Immature natural killer cell (primary cell): ENCODE results near the gene RGL2. TPM values are rescaled to one million over a fixed set of nuclear protein-coding genes. Genes with fewer than 3 reads are reported as not detected.

Experiments
- DNase-seq, 3 donors: peaks; one replicate each; pipeline ENCODE4 v3.0.0; 2022; ENCODE audit warnings: mixed read lengths in 1 of 3
- H3K27ac Mint-ChIP-seq, 6 donors: one replicate each; pipeline ENCODE4 v1.8.0; 2020; ENCODE audit warnings: mixed read lengths in 6 of 6, mild to moderate bottlenecking in 5 of 6, inconsistent platforms in 4 of 6, moderate library complexity in 3 of 6
- H3K27me3 Mint-ChIP-seq, 3 donors: one replicate each; pipeline ENCODE4 v1.8.0; 2020 to 2021; ENCODE audit warnings: low read depth in 3 of 3, mild to moderate bottlenecking in 3 of 3, mixed read lengths in 3 of 3, moderate library complexity in 3 of 3, inconsistent platforms in 1 of 3
- H3K36me3 Mint-ChIP-seq, 3 donors: one replicate each; pipeline ENCODE4 v1.8.0; 2020; ENCODE audit warnings: mixed read lengths in 3 of 3, inconsistent platforms in 2 of 3, mild to moderate bottlenecking in 2 of 3
- H3K4me1 Mint-ChIP-seq, 2 donors: one replicate each; pipeline ENCODE4 v1.8.0; 2020; ENCODE audit warnings: inconsistent platforms in 2 of 2, mild to moderate bottlenecking in 2 of 2, mixed read lengths in 2 of 2, moderate library complexity in 1 of 2
- H3K4me3 Mint-ChIP-seq, 5 donors: one replicate each; pipeline ENCODE4 v1.8.0; 2020; ENCODE audit warnings: mild to moderate bottlenecking in 5 of 5, mixed read lengths in 5 of 5, inconsistent platforms in 3 of 5, moderate library complexity in 3 of 5
- H3K9me3 Mint-ChIP-seq, 6 donors: one replicate each; pipeline ENCODE4 v1.8.0; 2020; ENCODE audit warnings: mild to moderate bottlenecking in 6 of 6, mixed read lengths in 6 of 6, inconsistent platforms in 4 of 6, moderate library complexity in 3 of 6
- polyA plus RNA-seq, 3 donors: library from polyadenylated mRNA; unstranded; fragments of 300-500 nt; fragmentation: Illumina TruSeq; gene quantifications; one replicate each; pipeline ENCODE4 v1.2.3, GENCODE V29; 2021

RGL2 gene
- polyA plus RNA-seq, 3 donors from 2014 or later: 5.9 to 14.7 (median 8.0) TPM

- H3K9me3 Mint-ChIP-seq: no peaks in the 10 kb centered on the region
- H3K4me1 Mint-ChIP-seq: peaks cover 49 to 54% of the 10 kb centered on the region in 2 donors
Measured at GRCh38 chr6:33324125-33324524, 25.4 kb upstream of the RGL2 start.

GRCh38 chr6:33323623-33323948 lies 24.8 kb upstream of the RGL2 start:
- Mint-ChIP-seq H3K4me1 (peaks cover 55 to 60% of the 10 kb centered on the region in 2 donors), H3K36me3 (peaks cover 2 to 28% (median 17%) of the 10 kb centered on the region in 3 donors), H3K9me3 (no peaks in the 10 kb centered on the region), H3K27me3 (peaks cover 3 to 15% (median 4%) of the 10 kb centered on the region in 3 donors), H3K4me3 (peak overlapping the region; percentile 91 to 100 (median 98)), H3K27ac (peak overlapping the region; percentile 82 to 98 (median 96))
- no peak for DNase-seq

More at GRCh38 chr6:33324125-33324524, 25.4 kb upstream of the RGL2 start:
- Mint-ChIP-seq H3K27ac (peak overlapping the region; percentile 82 to 98 (median 96)), H3K4me3 (peak overlapping the region; percentile 91 to 100 (median 98)), H3K36me3 (peaks cover 0 to 25% (median 14%) of the 10 kb centered on the region in 3 donors), H3K27me3 (peaks cover 3 to 13% (median 4%) of the 10 kb centered on the region in 3 donors)
- no peak for DNase-seq

DNA sequence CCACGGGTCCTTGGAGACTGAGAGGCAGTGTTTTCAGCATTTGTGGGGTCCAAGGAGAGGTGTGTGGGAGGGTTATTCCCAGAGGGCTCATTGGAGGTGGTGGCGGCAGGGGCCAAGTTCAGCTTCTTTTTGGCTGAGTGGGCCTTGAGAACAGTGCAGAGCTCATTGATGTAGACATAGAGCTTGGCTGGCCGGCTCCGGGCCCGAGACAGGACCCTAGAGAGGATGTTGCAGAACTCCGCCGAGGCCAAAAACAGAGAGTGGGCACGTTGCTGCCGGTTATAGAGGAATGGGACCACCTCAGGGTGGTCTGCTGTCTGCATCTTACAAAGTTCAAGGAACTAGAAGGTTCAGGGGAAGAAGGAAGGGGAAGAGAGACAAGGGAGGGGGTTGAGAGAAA lies 22.5 kb upstream of the RGL2 start:
- H3K4me1 Mint-ChIP-seq: peaks cover 73 to 83% of the 10 kb centered on the region in 2 donors
- no peak for DNase-seq
- H3K27me3 Mint-ChIP-seq: peaks cover 7 to 22% (median 8%) of the 10 kb centered on the region in 3 donors
- peaks cover 4 to 33% (median 18%) of the 10 kb centered on the region in 3 donors for H3K36me3 Mint-ChIP-seq
- no peaks in the 10 kb centered on the region for H3K9me3 Mint-ChIP-seq
- H3K27ac Mint-ChIP-seq: peak overlapping the region; percentile 72 to 96 (median 84)
- H3K4me3 Mint-ChIP-seq: peak overlapping the region; percentile 64 to 98 (median 97)

- Mint-ChIP-seq H3K4me1 (peaks cover 79 to 85% of the 10 kb centered on the region in 2 donors), H3K36me3 (peaks cover 4 to 33% (median 18%) of the 10 kb centered on the region in 3 donors), H3K9me3 (no peaks in the 10 kb centered on the region), H3K27ac (peak overlapping the region; percentile 75 to 99 (median 89)), H3K4me3 (peak overlapping the region; percentile 64 to 98 (median 97)), H3K27me3 (peaks cover 7 to 22% (median 10%) of the 10 kb centered on the region in 3 donors)
- DNase-seq: no peak
Measured at GRCh38 chr6:33320315-33321181, 21.8 kb upstream of the RGL2 start.

DNA sequence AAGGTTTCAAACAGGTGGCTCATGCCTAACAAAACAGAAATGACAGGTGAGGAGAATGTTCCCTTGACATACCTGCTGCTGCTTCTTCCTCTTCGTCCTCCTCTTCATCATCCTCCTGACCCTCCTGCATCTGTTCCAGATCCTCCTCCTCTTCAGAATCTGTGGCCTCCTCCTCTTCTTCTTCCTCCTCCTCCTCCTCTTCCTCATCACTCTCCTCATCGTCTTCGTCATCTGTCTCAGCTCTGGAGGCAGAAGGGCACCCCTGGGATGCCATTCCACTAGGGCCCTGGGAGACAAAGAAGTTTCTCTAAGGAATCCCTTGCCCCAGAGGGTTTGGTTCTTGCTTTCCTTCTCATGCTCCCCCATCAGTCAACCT lies 21.2 kb upstream of the RGL2 start:
- DNase-seq: no peak
- Mint-ChIP-seq H3K4me3 (peak overlapping the region in 4 of 5 donors; percentile 53 to 98 (median 84)), H3K27ac (peak overlapping the region; percentile 36 to 99 (median 73)), H3K4me1 (peaks cover 86 to 92% of the 10 kb centered on the region in 2 donors), H3K9me3 (no peaks in the 10 kb centered on the region), H3K36me3 (peaks cover 4 to 33% (median 18%) of the 10 kb centered on the region in 3 donors), H3K27me3 (peaks cover 7 to 22% (median 12%) of the 10 kb centered on the region in 3 donors)

GRCh38 chr6:33318426-33319073 lies 19.8 kb upstream of the RGL2 start:
- Mint-ChIP-seq H3K9me3 (no peaks in the 10 kb centered on the region), H3K27ac (peak overlapping the region; percentile 92 to 99 (median 98)), H3K36me3 (peaks cover 4 to 33% (median 18%) of the 10 kb centered on the region in 3 donors), H3K4me1 (peaks cover 87 to 92% of the 10 kb centered on the region in 2 donors), H3K4me3 (peak overlapping the region; percentile 97 to 100 (median 99)), H3K27me3 (peaks cover 13 to 31% (median 16%) of the 10 kb centered on the region in 3 donors)
- no peak for DNase-seq

- H3K4me1 Mint-ChIP-seq: peaks cover 87 to 88% of the 10 kb centered on the region in 2 donors
- peak within 1 kb of the TSS; percentile 92 to 99 (median 98) for H3K27ac Mint-ChIP-seq
- peaks cover 4 to 33% (median 18%) of the 10 kb centered on the region in 3 donors for H3K36me3 Mint-ChIP-seq
- peaks cover 15 to 29% (median 16%) of the 10 kb centered on the region in 3 donors for H3K27me3 Mint-ChIP-seq
- H3K9me3 Mint-ChIP-seq: no peaks in the 10 kb centered on the region
- peak within 1 kb of the TSS; percentile 97 to 100 (median 99) for H3K4me3 Mint-ChIP-seq
- DNase-seq: peak; percentile 96 to 97 (median 96)
Measured at GRCh38 chr6:33317669-33318425, 19.1 kb upstream of the RGL2 start, which contains the start of gene ZBTB22. TSS of gene ZBTB22 (minus strand) at chr6:33317744. CDS start at chr6:33316916, 828 bp downstream.

GRCh38 chr6:33317419-33317668 lies 18.6 kb upstream of the RGL2 start:
- H3K4me3 Mint-ChIP-seq: peak overlapping the region; percentile 69 to 99 (median 80)
- H3K27ac Mint-ChIP-seq: peak overlapping the region; percentile 72 to 99 (median 86)
- no peaks in the 10 kb centered on the region for H3K9me3 Mint-ChIP-seq

DNA sequence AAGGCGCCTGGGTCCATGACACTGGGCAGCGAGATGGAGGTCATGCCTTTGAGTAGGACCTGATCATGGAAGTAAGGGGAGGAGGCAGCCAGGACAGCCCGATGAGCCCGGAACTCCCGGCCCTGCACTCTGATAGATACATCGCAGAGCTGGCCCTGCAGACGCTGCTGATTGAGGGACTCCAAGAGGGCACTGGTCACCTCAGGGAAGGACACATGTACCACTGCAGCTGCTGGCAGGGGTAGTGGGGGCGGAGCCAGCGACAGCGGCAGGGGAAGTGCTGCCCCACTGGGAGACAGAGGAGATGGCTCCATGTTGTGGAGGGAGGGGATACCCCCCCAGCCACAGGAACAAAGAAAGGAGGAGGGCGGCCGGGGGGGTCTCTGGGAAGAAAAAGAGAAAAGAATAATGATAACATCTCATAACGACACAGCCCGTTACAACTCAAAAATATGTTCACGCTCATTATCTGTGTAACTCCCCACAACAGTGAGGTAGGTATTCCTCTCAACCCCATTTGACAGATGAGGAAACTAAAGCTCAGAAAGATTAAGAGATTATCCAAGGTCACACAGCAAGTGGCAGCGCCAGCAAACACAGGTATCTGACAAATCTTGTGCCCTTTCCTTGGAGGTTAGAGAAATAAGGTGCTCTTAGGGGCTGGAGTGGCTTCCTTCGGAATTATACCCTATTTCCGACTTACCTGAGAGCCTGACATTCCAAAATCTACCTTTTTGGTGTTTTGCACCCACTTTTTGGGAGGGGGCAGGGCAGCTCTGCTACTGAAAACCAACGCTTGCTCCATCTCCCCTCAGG lies 18.1 kb upstream of the RGL2 start:
- Mint-ChIP-seq H3K27me3 (peaks cover 14 to 29% (median 17%) of the 10 kb centered on the region in 3 donors), H3K9me3 (no peaks in the 10 kb centered on the region), H3K27ac (peak overlapping the region; percentile 72 to 99 (median 86)), H3K36me3 (peaks cover 4 to 30% (median 18%) of the 10 kb centered on the region in 3 donors), H3K4me3 (peak overlapping the region; percentile 69 to 99 (median 80)), H3K4me1 (peaks cover 89 to 91% of the 10 kb centered on the region in 2 donors)
- DNase-seq: no peak

More at GRCh38 chr6:33317419-33317668, 18.6 kb upstream of the RGL2 start:
- no peak for DNase-seq
- peaks cover 4 to 33% (median 18%) of the 10 kb centered on the region in 3 donors for H3K36me3 Mint-ChIP-seq
- H3K4me1 Mint-ChIP-seq: peaks cover 89 to 90% of the 10 kb centered on the region in 2 donors
- H3K27me3 Mint-ChIP-seq: peaks cover 14 to 29% (median 17%) of the 10 kb centered on the region in 3 donors

- Mint-ChIP-seq H3K4me1 (peaks cover 86 to 87% of the 10 kb centered on the region in 2 donors), H3K27me3 (peaks cover 14 to 29% (median 17%) of the 10 kb centered on the region in 3 donors), H3K4me3 (peak overlapping the region; percentile 69 to 99 (median 80)), H3K9me3 (no peaks in the 10 kb centered on the region), H3K27ac (peak overlapping the region; percentile 72 to 99 (median 89)), H3K36me3 (peaks cover 4 to 31% (median 18%) of the 10 kb centered on the region in 3 donors)
- DNase-seq: no peak
Measured at GRCh38 chr6:33315793-33316602, 17.3 kb upstream of the RGL2 start.

DNA sequence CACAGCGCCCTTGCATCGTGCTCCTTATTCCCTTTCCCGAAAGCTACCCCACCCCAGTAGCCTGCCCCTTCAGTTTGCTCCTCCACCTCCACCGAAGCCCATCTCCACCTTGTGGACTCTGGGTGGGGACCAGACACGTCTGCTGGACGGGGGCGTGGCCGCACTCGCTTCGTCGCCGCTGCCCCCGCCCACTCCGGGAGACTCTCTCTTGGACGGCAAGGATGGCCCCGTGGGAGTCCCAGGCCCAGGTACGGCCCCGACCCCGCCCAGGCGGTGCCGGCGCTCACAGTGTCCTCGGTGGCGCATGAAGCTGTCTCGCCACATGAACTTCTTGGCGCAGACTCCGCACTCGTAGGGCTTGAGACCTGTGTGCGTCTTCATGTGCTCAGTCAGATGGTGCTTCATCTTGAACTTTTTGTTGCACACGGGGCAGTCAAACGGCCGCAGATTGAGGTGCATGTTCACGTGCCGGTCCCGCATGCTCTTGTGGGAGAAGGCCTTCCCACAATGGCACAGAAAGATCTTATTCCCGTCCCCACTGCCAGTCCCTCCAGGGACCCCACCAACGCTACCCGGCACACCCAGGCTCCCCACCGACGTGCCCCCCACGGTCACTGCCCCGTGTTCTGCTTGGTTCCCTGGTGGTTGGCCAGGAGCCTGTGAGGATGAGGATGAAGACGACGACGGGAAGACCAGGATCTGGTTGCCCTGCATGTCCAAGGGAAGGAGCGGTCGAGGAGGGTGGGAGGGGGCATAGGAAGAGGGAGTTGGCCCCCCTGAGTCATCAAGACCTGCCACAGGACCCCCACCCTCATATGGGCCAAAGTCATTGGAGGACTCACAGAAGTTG lies 16.4 kb upstream of the RGL2 start:
- no peak for DNase-seq

More for the DNA sequence above, 16.4 kb upstream of the RGL2 start:
- peak overlapping the region; percentile 95 to 99 (median 99) for H3K27ac Mint-ChIP-seq
- no peaks in the 10 kb centered on the region for H3K9me3 Mint-ChIP-seq
- peak overlapping the region; percentile 97 to 99 (median 98) for H3K4me3 Mint-ChIP-seq
- H3K4me1 Mint-ChIP-seq: peaks cover 81 to 83% of the 10 kb centered on the region in 2 donors
- peaks cover 14 to 25% (median 17%) of the 10 kb centered on the region in 3 donors for H3K27me3 Mint-ChIP-seq
- H3K36me3 Mint-ChIP-seq: peaks cover 4 to 28% (median 14%) of the 10 kb centered on the region in 3 donors
